Cardiac septum (tissue), 1 donor: ENCODE results near the gene OR1S1. TPM values are rescaled to one million over a fixed set of nuclear protein-coding genes. Genes with fewer than 3 reads are reported as not detected.

Experiments used
- total RNA-seq: library from RNA; stranded (reverse); fragmentation: NEBNext Ultra II Directional; extraction: Animal tissue kit (Norgen Biotek cat#: 25700); gene quantifications from one replicate; pipeline ENCODE4 v1.2.1, GENCODE V29; 2021
- donor health status: DM: no; HTN: no; CAD: no.

Gene OR1S1
- total RNA-seq, 1 donor from 2014 or later, result not detected

Other genes with a start within 250 kb of the OR1S1 start
- not detected for gene OR9Q1, start 188.8 kb upstream of the OR1S1 start, total RNA-seq
- not detected for gene OR6Q1, start 181.8 kb upstream of the OR1S1 start, total RNA-seq
- not detected for gene OR9I1, start 87.2 kb upstream of the OR1S1 start, total RNA-seq
- not detected for gene OR9Q2, start 23.6 kb upstream of the OR1S1 start, total RNA-seq
- not detected for gene OR1S2, start 8.6 kb upstream of the OR1S1 start, total RNA-seq
- not detected for gene OR10Q1, start 16.2 kb downstream of the OR1S1 start, total RNA-seq
- not detected for gene OR10W1, start 55.5 kb downstream of the OR1S1 start, total RNA-seq
- not detected for gene OR5B17, start 146.3 kb downstream of the OR1S1 start, total RNA-seq
- gene OR5B3, start 194.2 kb downstream of the OR1S1 start, total RNA-seq, result not detected
- gene OR5B2, start 215.4 kb downstream of the OR1S1 start, total RNA-seq, result not detected
- not detected for gene OR5B12, start 229.5 kb downstream of the OR1S1 start, total RNA-seq